H9 (cell line): ENCODE results near the gene ZNF358. TPM values are rescaled to one million over a fixed set of nuclear protein-coding genes. Genes with fewer than 3 reads are reported as not detected.

Experiments used
- DNase-seq: peaks from one replicate; pipeline ENCODE4 v3.0.0-alpha.2; 2017
- H2AFZ ChIP-seq: one replicate; pipeline ENCODE4 v1.6.1; 2013; ENCODE audit warnings: mild to moderate bottlenecking, low read length, control low read depth, moderate library complexity
- H2AK5ac ChIP-seq: 2 replicates; pipeline ENCODE4 v1.6.1; 2013; ENCODE audit warnings: low read length, control low read depth, mixed read lengths; ENCODE audit not compliant: insufficient read length
- H2BK120ac ChIP-seq: one replicate; pipeline ENCODE4 v1.6.1; 2013; ENCODE audit warnings: low read depth, mild to moderate bottlenecking, low read length, control low read depth, inconsistent platforms; ENCODE audit not compliant: poor library complexity, severe bottlenecking
- H2BK12ac ChIP-seq: 2 replicates; pipeline ENCODE4 v1.6.1; 2013; ENCODE audit warnings: low read length, control low read depth, mixed read lengths, low read depth; ENCODE audit not compliant: insufficient read length
- H2BK15ac ChIP-seq: 2 replicates; pipeline ENCODE4 v1.6.1; 2013; ENCODE audit warnings: low read depth, low read length, control low read depth
- H2BK20ac ChIP-seq: one replicate; pipeline ENCODE4 v1.6.1; 2013; ENCODE audit warnings: low read depth, mild to moderate bottlenecking, low read length, control low read depth, inconsistent platforms; ENCODE audit not compliant: poor library complexity, severe bottlenecking
- H2BK5ac ChIP-seq: 2 replicates; pipeline ENCODE4 v1.6.1; 2013; ENCODE audit warnings: low read length, control low read depth, mixed read lengths; ENCODE audit not compliant: insufficient read length
- H3K14ac ChIP-seq: 2 replicates; pipeline ENCODE4 v1.6.1; 2013; ENCODE audit warnings: low read length, control low read depth; ENCODE audit not compliant: insufficient read depth
- H3K18ac ChIP-seq: 2 replicates; pipeline ENCODE4 v1.6.1; 2013; ENCODE audit warnings: low read depth, mild to moderate bottlenecking, mixed read lengths, low read length, control low read depth; ENCODE audit not compliant: insufficient read length
- H3K23ac ChIP-seq: 2 replicates; pipeline ENCODE4 v1.6.1; 2013; ENCODE audit warnings: low read length, control low read depth, mixed read lengths, low read depth; ENCODE audit not compliant: insufficient read length
- H3K23me2 ChIP-seq: 2 replicates; pipeline ENCODE4 v1.6.1; 2013; ENCODE audit warnings: low read depth, mild to moderate bottlenecking, mixed read lengths, low read length, control low read depth; ENCODE audit not compliant: insufficient read length, poor library complexity, severe bottlenecking
- H3K27ac ChIP-seq: 2 replicates; pipeline ENCODE4 v1.5.1; 2013; ENCODE audit warnings: low read length, control low read depth, mixed read lengths, low read depth; ENCODE audit not compliant: insufficient read length
- H3K27me3 ChIP-seq: 2 replicates; pipeline ENCODE4 v1.6.1; 2013; ENCODE audit warnings: low read length, control low read depth, inconsistent platforms; ENCODE audit not compliant: insufficient read depth
- H3K4ac ChIP-seq: 2 replicates; pipeline ENCODE4 v1.6.1; 2013; ENCODE audit warnings: low read depth, mild to moderate bottlenecking, control low read depth, inconsistent platforms, low read length, moderate library complexity
- H3K4me1 ChIP-seq: 2 replicates; pipeline ENCODE4 v1.6.1; 2013; ENCODE audit warnings: low read length, control low read depth, inconsistent platforms; ENCODE audit not compliant: insufficient read depth
- H3K4me2 ChIP-seq: 2 replicates; pipeline ENCODE4 v1.6.1; 2013; ENCODE audit warnings: low read length, control low read depth, mixed read lengths; ENCODE audit not compliant: insufficient read length, insufficient read depth
- H3K56ac ChIP-seq: 2 replicates; pipeline ENCODE4 v1.6.1; 2013; ENCODE audit warnings: low read depth, mild to moderate bottlenecking, mixed read lengths, low read length, control low read depth; ENCODE audit not compliant: insufficient read length
- H3K79me1 ChIP-seq: 2 replicates; pipeline ENCODE4 v1.6.1; 2013; ENCODE audit warnings: low read depth, mild to moderate bottlenecking, moderate library complexity, low read length, control low read depth, inconsistent platforms; ENCODE audit not compliant: insufficient read depth, poor library complexity, severe bottlenecking
- H3K79me2 ChIP-seq: 2 replicates; pipeline ENCODE4 v1.6.1; 2013; ENCODE audit warnings: low read length, control low read depth, inconsistent platforms; ENCODE audit not compliant: insufficient read depth
- H3K9ac ChIP-seq: 2 replicates; pipeline ENCODE4 v1.6.1; 2013; ENCODE audit warnings: low read length, control low read depth, mixed read lengths; ENCODE audit not compliant: insufficient read length; ENCODE audit errors: extremely low read depth
- H3K9me3 ChIP-seq: one replicate; pipeline ENCODE4 v1.6.1; 2013; ENCODE audit warnings: low read depth, low read length, inconsistent platforms; ENCODE audit not compliant: control insufficient read depth
- H3T11ph ChIP-seq: one replicate; pipeline ENCODE4 v1.6.1; 2013; ENCODE audit warnings: mild to moderate bottlenecking, low read length, control low read depth, inconsistent platforms
- H4K20me1 ChIP-seq: one replicate; pipeline ENCODE4 v1.6.1; 2013; ENCODE audit not compliant: control insufficient read depth, insufficient read length, insufficient read depth
- H4K5ac ChIP-seq: 2 replicates; pipeline ENCODE4 v1.6.1; 2013; ENCODE audit warnings: low read depth, mild to moderate bottlenecking, mixed read lengths, low read length, control low read depth; ENCODE audit not compliant: insufficient read length
- H4K8ac ChIP-seq: replicated peaks from 2 replicates; pipeline ENCODE4 v1.6.1; 2013; ENCODE audit warnings: low read length, control low read depth, mixed read lengths, low read depth; ENCODE audit not compliant: insufficient read length
- H4K91ac ChIP-seq: 2 replicates; pipeline ENCODE4 v1.6.1; 2013; ENCODE audit warnings: low read depth, mild to moderate bottlenecking, moderate library complexity, mixed read lengths, low read length, control low read depth; ENCODE audit not compliant: insufficient read length
- H3K27ac Mint-ChIP-seq, 3 experiments: 2 replicates in 2 of 3; 3 replicates in 1 of 3; pipeline ENCODE4 v1.8.0; 2020 to 2021; ENCODE audit warnings: mixed read lengths in 3 of 3, mild to moderate bottlenecking in 1 of 3, moderate library complexity in 1 of 3
- H3K27me3 Mint-ChIP-seq: 2 replicates; pipeline ENCODE4 v1.8.0; 2021; ENCODE audit warnings: low read depth, mild to moderate bottlenecking, moderate library complexity, mixed read lengths
- H3K36me3 Mint-ChIP-seq, 3 experiments: 2 replicates in 2 of 3; 3 replicates in 1 of 3; pipeline ENCODE4 v1.8.0; 2020 to 2021; ENCODE audit warnings: low read depth in 3 of 3, mixed read lengths in 3 of 3; ENCODE audit not compliant: insufficient read depth in 1 of 3
- H3K4me1 Mint-ChIP-seq, 2 experiments: 2 replicates each; pipeline ENCODE4 v1.8.0; 2020; ENCODE audit warnings: mixed read lengths in 2 of 2
- H3K4me3 Mint-ChIP-seq, 2 experiments: 2 replicates in 1 of 2; 3 replicates in 1 of 2; pipeline ENCODE4 v1.8.0; 2020 to 2021; ENCODE audit warnings: mild to moderate bottlenecking in 2 of 2, mixed read lengths in 2 of 2, moderate library complexity in 1 of 2
- H3K9me3 Mint-ChIP-seq, 2 experiments: 2 replicates in 1 of 2; 3 replicates in 1 of 2; pipeline ENCODE4 v1.8.0; 2020; ENCODE audit warnings: mild to moderate bottlenecking in 2 of 2, mixed read lengths in 2 of 2, moderate library complexity in 1 of 2
- CTCF ChIP-seq: fragments of 200-600 bp; sonication (generic); conservative IDR thresholded peaks from 3 replicates; pipeline ENCODE4 v1.8.0; 2021; ENCODE audit warnings: antibody characterized with exemption, mild to moderate bottlenecking
- WGBS: extraction: QIAGEN DNeasy Blood & Tissue Kit; methylation state at CpG from one replicate; pipeline ENCODE4 v1.1.7; 2013; ENCODE audit warnings: missing lambda C conversion rate, low lambda C conversion rate, mixed read lengths; ENCODE audit not compliant: insufficient read length; ENCODE audit errors: extremely low coverage; 5-methylcytosine and 5-hydroxymethylcytosine counted together
- total RNA-seq: library from RNA; stranded (reverse); gene quantifications from 2 replicates; pipeline ENCODE4 v1.2.1, GENCODE V29; 2021

The ZNF358 gene
- total RNA-seq, 1 experiment from 2014 or later: 40.5 TPM

- Histone ChIP-seq H4K5ac (no peak overlapping the region), H3K79me1 (no peaks in the 10 kb centered on the region), H3K18ac (no peak overlapping the region), H3T11ph (no peak overlapping the region), H3K23ac (no peak overlapping the region), H3K9me3 (no peaks in the 10 kb centered on the region), H3K56ac (no peak overlapping the region), H2AFZ (no peak overlapping the region), H3K9ac (no peak overlapping the region), H3K79me2 (no peaks in the 10 kb centered on the region), H3K4me2 (no peak overlapping the region), H3K14ac (no peak overlapping the region), H3K4me1 (no peaks in the 10 kb centered on the region), H3K23me2 (no peaks in the 10 kb centered on the region), H3K4ac (no peak overlapping the region), H2BK120ac (no peak overlapping the region), H2BK12ac (no peak overlapping the region), H4K8ac (no peak overlapping the region), H4K91ac (no peak overlapping the region), H2BK15ac (no peak overlapping the region), H2AK5ac (no peak overlapping the region), H2BK20ac (no peak overlapping the region), H3K27me3 (no peaks in the 10 kb centered on the region), H2BK5ac (no peak overlapping the region), H3K27ac (no peak overlapping the region), H4K20me1 (no peaks in the 10 kb centered on the region)
- H3K36me3 Mint-ChIP-seq: peaks cover 10 to 31% (median 23%) of the 10 kb centered on the region in 3 experiments
- H3K9me3 Mint-ChIP-seq: no peaks in the 10 kb centered on the region
- WGBS: no CpG with 5 or more reads among the region's 86 CpGs
- no peaks in the 10 kb centered on the region for H3K27me3 Mint-ChIP-seq
- DNase-seq: no peak
- no peaks in the 10 kb centered on the region for H3K4me1 Mint-ChIP-seq
- no peak overlapping the region; a peak in 1 of 7 replicates for H3K27ac Mint-ChIP-seq
- no peak overlapping the region; a peak in 1 of 5 replicates for H3K4me3 Mint-ChIP-seq
- TF ChIP-seq CTCF: no peak
These were observed 48.6 kb upstream of the ZNF358 start for GRCh38 chr19:7467009-7467989.
